A549 treated with RU486 at 1 μM for 4 hours (cell line): ENCODE measurements around the gene NOTCH4. TPM values are rescaled to one million over a fixed set of nuclear protein-coding genes. Genes with fewer than 3 reads are reported as not detected.

Source experiments
- total RNA-seq: library from RNA; stranded (reverse); fragments of 200-300 nt; extraction: Qiagen RNA extraction; gene quantifications from 5 replicates; pipeline ENCODE4 v1.2.3, GENCODE V29; 2022; ENCODE audit warnings: low read depth

NOTCH4 gene
- 0.22 to 0.73 TPM (median 0.46 TPM) in 5 replicates for total RNA-seq

GRCh38 chr6:32223258-32224235, at the start of gene NOTCH4:
Gene NOTCH4, minus strand, starts transcription at chr6:32224067. Its CDS starts 139 bp downstream, at chr6:32223928.

GRCh38 chr6:32192608-32193039, 31.2 kb downstream of the NOTCH4 start, which contains the start of gene GPSM3:
Gene GPSM3, minus strand, starts transcription at chr6:32192643. Its CDS starts 130 bp downstream, at chr6:32192513.

GRCh38 chr6:32190054-32190851, 33.6 kb downstream of the NOTCH4 start, which contains the start of gene PBX2:
Gene PBX2, minus strand, starts transcription at chr6:32190202. Its CDS starts 287 bp downstream, at chr6:32189915.

GRCh38 chr6:32184084-32184640, 39.7 kb downstream of the NOTCH4 start, which contains the start of gene AGER:
Gene AGER, minus strand, starts transcription at chr6:32184253. Its CDS starts 31 bp downstream, at chr6:32184222.

GRCh38 chr6:32177788-32178546, 45.9 kb downstream of the NOTCH4 start, which contains the start of gene RNF5:
Gene RNF5, plus strand, starts transcription at chr6:32178405. Its CDS starts 107 bp downstream, at chr6:32178512.

GRCh38 chr6:32175711-32176475, 48.0 kb downstream of the NOTCH4 start, which contains the start of gene AGPAT1:
Gene AGPAT1, minus strand, starts transcription at chr6:32176084. Its CDS starts 4,588 bp downstream, at chr6:32171496.

GRCh38 chr6:32164295-32164694, 59.6 kb downstream of the NOTCH4 start, which contains the start of gene EGFL8:
Gene EGFL8, plus strand, starts transcription at chr6:32164595. Its CDS starts 1,571 bp downstream, at chr6:32166166.

GRCh38 chr6:32153564-32154513, 70.0 kb downstream of the NOTCH4 start, which contains the start of gene PPT2:
Gene PPT2, plus strand, starts transcription at chr6:32154141. Its CDS starts 454 bp downstream, at chr6:32154595.

GRCh38 chr6:32151863-32152768, 71.8 kb downstream of the NOTCH4 start, which contains the start of gene PRRT1:
Gene PRRT1, minus strand, starts transcription at chr6:32151939. Its CDS starts 112 bp downstream, at chr6:32151827.

Other genes starting within 250 kb of the NOTCH4 start
- 0.50 to 1.7 TPM (median 0.99 TPM) in 5 replicates for gene C4A, start 242.0 kb downstream of the NOTCH4 start, total RNA-seq
- gene C4B, start 209.3 kb downstream of the NOTCH4 start, total RNA-seq, result 0.34 to 1.5 TPM (median 0.57 TPM) in 5 replicates
- not detected in 5 replicates for gene CYP21A2, start 185.7 kb downstream of the NOTCH4 start, total RNA-seq
- 0.54 to 0.95 TPM (median 0.63 TPM) in 5 replicates for gene TNXB, start 114.7 kb downstream of the NOTCH4 start, total RNA-seq
- gene ATF6B, start 95.8 kb downstream of the NOTCH4 start, total RNA-seq, result 24.9 to 35.5 TPM (median 34.2 TPM) in 5 replicates
- gene FKBPL, start 93.8 kb downstream of the NOTCH4 start, total RNA-seq, result 7.4 to 7.9 TPM (median 7.7 TPM) in 5 replicates
- 0.59 to 0.97 TPM (median 0.74 TPM) in 5 replicates for gene PRRT1, start 72.1 kb downstream of the NOTCH4 start, total RNA-seq
- gene PPT2, start 69.9 kb downstream of the NOTCH4 start, total RNA-seq, result 7.0 to 9.9 TPM (median 8.1 TPM) in 5 replicates
- gene EGFL8, start 59.5 kb downstream of the NOTCH4 start, total RNA-seq, result 0.95 to 2.5 TPM (median 2.2 TPM) in 5 replicates
- 31.2 to 41.0 TPM (median 38.4 TPM) in 5 replicates for gene AGPAT1, start 48.0 kb downstream of the NOTCH4 start, total RNA-seq
- 33.1 to 49.3 TPM (median 47.7 TPM) in 5 replicates for gene RNF5, start 45.7 kb downstream of the NOTCH4 start, total RNA-seq
- gene AGER, start 39.8 kb downstream of the NOTCH4 start, total RNA-seq, result 1.4 to 1.9 TPM (median 1.7 TPM) in 5 replicates
- 13.3 to 19.7 TPM (median 17.1 TPM) in 5 replicates for gene PBX2, start 33.9 kb downstream of the NOTCH4 start, total RNA-seq
- 0.26 to 0.58 TPM (median 0.38 TPM) in 5 replicates for gene GPSM3, start 31.4 kb downstream of the NOTCH4 start, total RNA-seq
- not detected in 5 replicates for gene TSBP1, start 147.8 kb upstream of the NOTCH4 start, total RNA-seq
- not detected in 5 replicates for gene BTNL2, start 183.1 kb upstream of the NOTCH4 start, total RNA-seq
- gene HLA-DRA, start 215.8 kb upstream of the NOTCH4 start, total RNA-seq, result not detected in 5 replicates